ENCODE measurements around the gene PDE3B.

Gene PDE3B

GRCh38 chr11:14898355-14898754, 254.8 kb downstream of the PDE3B start:
- no peak overlapping the region for H3K27ac Mint-ChIP-seq
- H3K9me3 Mint-ChIP-seq, result peaks cover 4% of the 10 kb centered on the region
- DNase-seq, result no peak
- no peak for TF ChIP-seq CTCF (IDR thresholded peaks at IDR 0.05)
- H3K4me1 Mint-ChIP-seq, result no peaks in the 10 kb centered on the region
- H3K4me3 Mint-ChIP-seq, result no peak overlapping the region
- H3K27me3 Mint-ChIP-seq (ENCODE audit: low read depth, poor library complexity), result peaks cover 7% of the 10 kb centered on the region
- peaks cover 4% of the 10 kb centered on the region for H3K36me3 Mint-ChIP-seq (ENCODE audit: low read depth)

DNA sequence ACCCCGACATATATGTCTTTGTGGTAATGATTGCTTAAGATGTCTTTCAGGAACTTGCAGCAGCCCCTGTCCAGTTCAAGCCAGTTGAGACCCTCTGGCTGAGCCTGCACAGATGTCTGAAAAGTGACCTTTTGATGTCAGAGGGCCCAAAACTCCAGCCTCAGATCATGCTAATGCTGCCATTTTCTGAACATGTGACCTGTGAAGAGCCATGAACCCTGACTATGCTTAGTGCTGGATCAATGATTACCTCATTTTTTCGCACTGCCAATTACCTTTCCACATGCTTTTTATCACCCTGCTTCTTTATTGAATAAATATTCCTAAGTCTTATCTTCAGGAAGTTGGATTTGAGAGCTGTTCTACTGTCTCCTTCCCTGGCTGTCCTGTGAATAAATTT, 255.3 kb downstream of the PDE3B start:
- H3K9me3 Mint-ChIP-seq, result no peaks in the 10 kb centered on the region
- peaks cover 7% of the 10 kb centered on the region for H3K27me3 Mint-ChIP-seq (ENCODE audit: low read depth, poor library complexity)
- H3K4me1 Mint-ChIP-seq, result no peaks in the 10 kb centered on the region
- no peak overlapping the region for H3K4me3 Mint-ChIP-seq
- H3K36me3 Mint-ChIP-seq (ENCODE audit: low read depth), result no peaks in the 10 kb centered on the region
- peak overlapping the region; percentile 59 for H3K27ac Mint-ChIP-seq
- DNase-seq, result no peak
- TF ChIP-seq CTCF (IDR thresholded peaks at IDR 0.05), result no peak

GRCh38 chr11:14902650-14903350, 259.2 kb downstream of the PDE3B start:
- H3K36me3 Mint-ChIP-seq (ENCODE audit: low read depth), result no peaks in the 10 kb centered on the region
- peaks cover 4% of the 10 kb centered on the region for H3K9me3 Mint-ChIP-seq
- H3K4me1 Mint-ChIP-seq, result no peaks in the 10 kb centered on the region
- no peak overlapping the region for H3K27ac Mint-ChIP-seq
- peaks cover 11% of the 10 kb centered on the region for H3K27me3 Mint-ChIP-seq (ENCODE audit: low read depth, poor library complexity)
- TF ChIP-seq CTCF (IDR thresholded peaks at IDR 0.05), result no peak
- H3K4me3 Mint-ChIP-seq, result no peak overlapping the region
- no peak for DNase-seq

DNA sequence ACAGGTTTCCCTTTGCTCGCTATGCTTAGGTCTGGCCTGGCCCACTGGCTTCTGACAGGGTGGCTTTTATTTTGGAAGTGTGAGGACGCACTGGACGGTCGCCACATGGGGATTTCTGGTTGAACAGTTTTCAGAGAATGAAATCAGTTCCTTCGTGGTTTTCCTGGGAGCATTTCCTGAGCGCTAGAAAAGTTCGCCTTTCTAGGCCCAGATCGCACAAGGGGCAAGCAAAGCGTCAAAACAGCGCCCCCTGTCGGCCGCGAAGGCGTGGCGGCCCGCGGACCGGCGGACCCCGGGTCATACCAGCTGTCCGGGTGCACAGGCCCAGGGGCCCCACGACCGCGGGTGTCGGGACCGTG, 261.1 kb downstream of the PDE3B start:
- DNase-seq, result peak; percentile 35
- TF ChIP-seq CTCF (IDR thresholded peaks at IDR 0.05), result peak; percentile 41
- Mint-ChIP-seq H3K9me3 (peaks cover 4% of the 10 kb centered on the region), H3K27me3 (ENCODE audit: low read depth, poor library complexity) (peaks cover 12% of the 10 kb centered on the region), H3K27ac (no peak overlapping the region), H3K4me3 (no peak overlapping the region), H3K4me1 (no peaks in the 10 kb centered on the region), H3K36me3 (ENCODE audit: low read depth) (no peaks in the 10 kb centered on the region)

GRCh38 chr11:14905104-14906033, 261.8 kb downstream of the PDE3B start:
- peaks cover 12% of the 10 kb centered on the region for H3K27me3 Mint-ChIP-seq (ENCODE audit: low read depth, poor library complexity)
- no peak for DNase-seq
- no peak overlapping the region for H3K27ac Mint-ChIP-seq
- peaks cover 4% of the 10 kb centered on the region for H3K9me3 Mint-ChIP-seq
- no peaks in the 10 kb centered on the region for H3K4me1 Mint-ChIP-seq
- peak overlapping the region; percentile 64 for H3K4me3 Mint-ChIP-seq
- no peak for TF ChIP-seq CTCF (IDR thresholded peaks at IDR 0.05)
- H3K36me3 Mint-ChIP-seq (ENCODE audit: low read depth), result no peaks in the 10 kb centered on the region

Measured in nephron progenitor cell (in vitro differentiated cells).